ENCODE data around the gene SDK1. TPM values are rescaled to one million over a fixed set of nuclear protein-coding genes. Genes with fewer than 3 reads are reported as not detected.

The SDK1 gene
- total and polyA plus RNA-seq, 2 of the 8 experiments (the other 6 are each of a cell fraction or from before 2014, with no cell fraction given): 3.3 to 7.2 TPM

GRCh38 chr7:3301831-3302618 is 973 bp downstream of the SDK1 start:
- CTCF ChIA-PET (ENCODE audit: partially characterized antibody): interaction anchor here (0.7 to 2.7 kb wide), 11 partner anchors 9 to 106 kb away, joined by 3 to 10 read pairs (median 4); no protein-coding TSS in a partner anchor
- H4K8ac ChIP-seq (ENCODE audit: extremely low read depth, insufficient read depth, low read length): no peak overlapping the region
- no peak for FAIRE-seq
- no peak for TF ChIP-seq SIN3A (conservative IDR thresholded peaks at IDR 0.05 in 1 of 2, IDR thresholded peaks at IDR 0.05 in 1 of 2; ENCODE audit: low read depth in 1 of 2, low read length in 2 of 2)
- peak; percentile 57 for TF ChIP-seq SAP30 (IDR thresholded peaks at IDR 0.05; ENCODE audit: insufficient read depth, insufficient replicate concordance, low read length)
- no peak for TF ChIP-seq CBX5 (IDR thresholded peaks at IDR 0.05; ENCODE audit: low read depth, low read length)
- peak; percentile 57; the same call in 1 of the 2 replicates for TF ChIP-seq KDM1A (IDR thresholded peaks at IDR 0.05; ENCODE audit: borderline replicate concordance, low read length)
- no peak for TF ChIP-seq EZH2 (IDR thresholded peaks at IDR 0.05; ENCODE audit: low read depth, low read length, severe bottlenecking)
- no peak for TF ChIP-seq SP4 (IDR thresholded peaks at IDR 0.05; ENCODE audit: low read length)
- TF ChIP-seq KDM4A (IDR thresholded peaks at IDR 0.05; ENCODE audit: low read depth, low read length, severe bottlenecking): peak; percentile 71
- no peak for TF ChIP-seq RNF2 (IDR thresholded peaks at IDR 0.05; ENCODE audit: borderline replicate concordance, low read depth, low read length, missing control alignments, poor library complexity, severe bottlenecking)
- TF ChIP-seq RAD21 (IDR thresholded peaks at IDR 0.05 in 1 of 2, conservative IDR thresholded peaks at IDR 0.05 in 1 of 2; ENCODE audit: low read depth in 2 of 2, low read length in 2 of 2): peak in 1 of 2 experiments; percentile 32; a peak in 2 of 4 replicates
- TF ChIP-seq ASH2L (IDR thresholded peaks at IDR 0.05; ENCODE audit: low read length): peak; percentile 60

More at GRCh38 chr7:3301831-3302618, 973 bp downstream of the SDK1 start:
- peaks cover 11% of the 10 kb centered on the region for H3K23me2 ChIP-seq (ENCODE audit: low read depth, low read length)
- H3K4me1 ChIP-seq (replicated peaks in 1 of 4; ENCODE audit: control insufficient read depth in 3 of 4, insufficient read depth in 4 of 4, low read length in 3 of 4): peaks cover 2 to 8% (median 5%) of the 10 kb centered on the region in 4 experiments; a peak in 6 of 7 replicates
- no peak overlapping the region for H4K5ac ChIP-seq (ENCODE audit: insufficient read length, low read depth, low read length)
- H3K14ac ChIP-seq (ENCODE audit: insufficient read length): no peak overlapping the region
- POLR2A ChIA-PET (ENCODE audit: partially characterized antibody): no interaction called here
- no peak overlapping the region for H2BK15ac ChIP-seq (ENCODE audit: low read length)
- no peaks in the 10 kb centered on the region for H3K9me3 ChIP-seq (ENCODE audit: insufficient read depth in 2 of 2, low read depth in 1 of 2, low read length in 1 of 2)
- H3K4ac ChIP-seq (replicated peaks; ENCODE audit: insufficient read length, low read depth, low read length): no peak overlapping the region
- H4K91ac ChIP-seq (replicated peaks; ENCODE audit: insufficient read length, low read length): no peak overlapping the region
- H3K9ac ChIP-seq (replicated peaks in 1 of 4; ENCODE audit: extremely low read depth in 1 of 4, low read depth in 3 of 4, low read length in 3 of 4): peak overlapping the region in 2 of 4 experiments; percentile 36 to 70; a peak in 3 of 7 replicates
- H3K4me2 ChIP-seq (ENCODE audit: insufficient read depth in 1 of 2, low read depth in 2 of 2, low read length in 2 of 2): peak overlapping the region; percentile 73 to 90
- no peak overlapping the region for H3K23ac ChIP-seq (ENCODE audit: insufficient read length)
- H3K79me1 ChIP-seq (ENCODE audit: low read depth, low read length): no peaks in the 10 kb centered on the region
- H3K56ac ChIP-seq (replicated peaks; ENCODE audit: insufficient read length, low read depth, low read length): no peak overlapping the region
- H3K4me3 ChIP-seq (ENCODE audit: extremely low read depth in 1 of 4, insufficient read depth in 2 of 4, low read depth in 3 of 4, low read length in 4 of 4): peak overlapping the region; percentile 53 to 85 (median 62)
- peaks cover 0 to 24% of the 10 kb centered on the region in 2 experiments; a peak in 2 of 4 replicates for H3K79me2 ChIP-seq (ENCODE audit: control insufficient read depth in 1 of 2, insufficient read depth in 2 of 2, low read length in 2 of 2)
- peaks cover 0 to 9% (median 0%) of the 10 kb centered on the region in 4 experiments; a peak in 3 of 7 replicates for H3K27me3 ChIP-seq (replicated peaks in 1 of 4; ENCODE audit: control insufficient read depth in 3 of 4, extremely low read depth in 1 of 4, insufficient read depth in 3 of 4, low read length in 3 of 4)
- no peak overlapping the region; the same call in 1 of the 2 replicates for H2AFZ ChIP-seq (ENCODE audit: low read length)
- no peak overlapping the region for H2BK5ac ChIP-seq (ENCODE audit: low read depth, low read length)
- peak in 1 of 2 experiments; percentile 63 for DNase-seq (ENCODE audit: low read depth in 1 of 2, low spot score in 2 of 2)
- H3K36me3 ChIP-seq (ENCODE audit: control insufficient read depth in 2 of 4, insufficient read depth in 4 of 4, low read length in 3 of 4): no peaks in the 10 kb centered on the region
- H2BK12ac ChIP-seq (ENCODE audit: low read depth, low read length): no peak overlapping the region
- no peak overlapping the region for H2BK120ac ChIP-seq (replicated peaks; ENCODE audit: low read depth, low read length)
- no peak overlapping the region for H3K27ac ChIP-seq (ENCODE audit: low read depth, low read length)
- no peaks in the 10 kb centered on the region for H4K20me1 ChIP-seq (replicated peaks in 1 of 2; ENCODE audit: control insufficient read depth in 1 of 2, insufficient read depth in 2 of 2, low read length in 2 of 2)
- 3% methylated on average over 24 of the region's 45 CpGs; no CpG with 5 or more reads in 1 of the 2 experiments for WGBS, 2 experiments (ENCODE audit: extremely low coverage in 1 of 2, insufficient coverage in 1 of 2, insufficient read length in 1 of 2, insufficient replicate concordance in 2 of 2, low coverage in 1 of 2, low lambda C conversion rate in 2 of 2, missing lambda C conversion rate in 1 of 2)
- no peak overlapping the region for H2AK5ac ChIP-seq (ENCODE audit: low read depth, low read length)
- peak overlapping the region; percentile 7; the same call in 1 of the 2 replicates for H3K18ac ChIP-seq (ENCODE audit: extremely low read depth, low read length)
- no peak overlapping the region for H2BK20ac ChIP-seq (ENCODE audit: low read length)
